HepG2 (cell line): Measurements from ENCODE around the gene CACNA1H. TPM values are rescaled to one million over a fixed set of nuclear protein-coding genes. Genes with fewer than 3 reads are reported as not detected.

Source experiments
- ATAC-seq: fragments of 200-7000 bp; cut with Tn5 transposase; 3 replicates; pipeline ENCODE4 v1.9.1; 2020; ENCODE audit warnings: mild to moderate bottlenecking, moderate library complexity
- BruUV-seq: library from RNA; stranded (reverse); fragments of 400-500 nt; replicated peaks from 2 replicates; lab custom pipeline; 2021; lab: Mats Ljungman, UMichigan
- CTCF ChIA-PET: fragments of 300-600 bp; formaldehyde crosslinking; extraction: SDS; loops from one replicate; lab custom pipeline; 2021; ENCODE audit warnings: low total read pairs, inconsistent platforms, low intra/inter-chr PET ratio; lab: Yijun Ruan, JAX
- POLR2A ChIA-PET: fragments of 350-600 bp; sonication (Branson Sonifier 250); formaldehyde crosslinking; loops from one replicate; lab custom pipeline; 2020; ENCODE audit warnings: antibody characterized with exemption, inconsistent platforms; lab: Yijun Ruan, JAX
- DNase-seq: peaks from one replicate; pipeline ENCODE4 v3.0.0-alpha.2; 2015; ENCODE audit warnings: low spot score
- FAIRE-seq: peaks from 3 replicates; lab custom pipeline; 2011; peaks lifted over from hg19 to GRCh38; lab: Jason Lieb, UNC
- H2AFZ ChIP-seq: one replicate; pipeline ENCODE4 v1.6.1; 2011; ENCODE audit warnings: low read length, inconsistent platforms
- H3K27ac ChIP-seq: fragments of 300-600 bp; 3 replicates; pipeline ENCODE4 v1.8.0; 2011; ENCODE audit warnings: mixed run types, mild to moderate bottlenecking, mixed read lengths, low read length, inconsistent platforms; ENCODE audit not compliant: insufficient read depth; ENCODE audit errors: extremely low read length
- H3K27me3 ChIP-seq, 2 experiments: fragments of 200-600 bp in 1 of 2; 2 replicates in 1 of 2; 3 replicates in 1 of 2; pipeline versions ENCODE4 v1.6.0 to v1.8.0; 2011; ENCODE audit warnings: low read length in 2 of 2, mild to moderate bottlenecking in 2 of 2, moderate library complexity in 2 of 2, inconsistent platforms in 1 of 2; ENCODE audit not compliant: insufficient read depth in 2 of 2, control insufficient read depth in 1 of 2
- H3K36me3 ChIP-seq, 2 experiments: fragments of 200-600 bp in 1 of 2; replicated peaks in 1 of 2; 2 replicates in 1 of 2; 3 replicates in 1 of 2; pipeline versions ENCODE4 v1.5.1 to v1.8.0; 2011; ENCODE audit warnings: low read length in 2 of 2, inconsistent platforms in 1 of 2; ENCODE audit not compliant: insufficient read depth in 2 of 2, control insufficient read depth in 1 of 2
- H3K4me1 ChIP-seq: 2 replicates; pipeline ENCODE4 v1.5.1; 2012; ENCODE audit warnings: low read length, inconsistent platforms; ENCODE audit not compliant: insufficient read depth
- H3K4me2 ChIP-seq: 2 replicates; pipeline ENCODE4 v1.6.0; 2011; ENCODE audit warnings: low read depth, low read length, inconsistent platforms
- H3K4me3 ChIP-seq, 3 experiments: fragments of 200-600 bp in 1 of 3; sonication (generic), shearing (Covaris generic) in 1 of 3; replicated peaks in 1 of 3; 2 replicates each; pipeline ENCODE4 v1.5.1; 2011 to 2016; ENCODE audit warnings: low read length in 3 of 3, inconsistent platforms in 2 of 3, low read depth in 2 of 3, mild to moderate bottlenecking in 2 of 3, control low read depth in 1 of 3, mixed read lengths in 1 of 3; ENCODE audit not compliant: insufficient read depth in 1 of 3
- H3K79me2 ChIP-seq: one replicate; pipeline ENCODE4 v1.6.1; 2011; ENCODE audit warnings: low read length, inconsistent platforms; ENCODE audit not compliant: insufficient read depth
- H3K9ac ChIP-seq: 2 replicates; pipeline ENCODE4 v1.6.0; 2011; ENCODE audit warnings: mild to moderate bottlenecking, low read depth, low read length, inconsistent platforms; ENCODE audit not compliant: insufficient read depth
- H3K9me3 ChIP-seq: 2 replicates; pipeline ENCODE4 v1.5.1; 2012; ENCODE audit warnings: mild to moderate bottlenecking, low read length
- H4K20me1 ChIP-seq: 2 replicates; pipeline ENCODE4 v1.6.0; 2011; ENCODE audit warnings: inconsistent platforms, mild to moderate bottlenecking, low read length, moderate library complexity; ENCODE audit not compliant: insufficient read depth
- HMG20B ChIP-seq: conservative IDR thresholded peaks from 2 replicates; pipeline ENCODE4 v1.6.1; 2016; ENCODE audit warnings: missing genetic modification reagents, missing compliant biosample characterization
- HMGA1 ChIP-seq: sonication (generic); formaldehyde crosslinking; conservative IDR thresholded peaks from 2 replicates; pipeline ENCODE4 v1.4.0; 2020; ENCODE audit warnings: missing genetic modification reagents
- KDM4B ChIP-seq: sonication (generic); formaldehyde crosslinking; IDR thresholded peaks from 2 replicates; pipeline ENCODE4 v1.4.0; 2020; ENCODE audit warnings: missing genetic modification reagents
- LCORL ChIP-seq, 2 experiments: fragments of 450-650 bp in 1 of 2; sonication (generic) in 1 of 2; formaldehyde crosslinking in 1 of 2; IDR thresholded peaks; 2 replicates each; pipeline versions ENCODE4 v1.5.0 to v1.6.1; 2017 to 2020; ENCODE audit warnings: antibody characterized with exemption in 1 of 2, missing genetic modification reagents in 1 of 2
- MAFG ChIP-seq: sonication (generic); formaldehyde crosslinking; IDR thresholded peaks from 2 replicates; pipeline ENCODE4 v1.5.1; 2020; ENCODE audit warnings: mild to moderate bottlenecking, missing genetic modification reagents
- MEF2D ChIP-seq: sonication (generic); formaldehyde crosslinking; IDR thresholded peaks from 2 replicates; pipeline ENCODE4 v1.5.1; 2020; ENCODE audit warnings: mild to moderate bottlenecking, missing genetic modification reagents
- TAF1 ChIP-seq: sonication (generic); formaldehyde crosslinking; IDR thresholded peaks from 2 replicates; pipeline ENCODE4 v1.4.0; 2020; ENCODE audit warnings: missing genetic modification reagents
- THAP8 ChIP-seq: sonication (generic); formaldehyde crosslinking; IDR thresholded peaks from 2 replicates; pipeline ENCODE4 v1.5.1; 2020; ENCODE audit warnings: missing genetic modification reagents, mild to moderate bottlenecking, borderline replicate concordance
- ZC3H4 ChIP-seq: sonication (generic); formaldehyde crosslinking; IDR thresholded peaks from 2 replicates; pipeline ENCODE4 v1.4.0; 2020; ENCODE audit warnings: missing genetic modification reagents, borderline replicate concordance
- ZFP62 ChIP-seq: sonication (generic); formaldehyde crosslinking; IDR thresholded peaks from 2 replicates; pipeline ENCODE4 v1.4.0; 2020; ENCODE audit warnings: missing genetic modification reagents
- ZNF780A ChIP-seq: sonication (generic); formaldehyde crosslinking; IDR thresholded peaks from 2 replicates; pipeline ENCODE4 v1.8.0; 2022; ENCODE audit warnings: mild to moderate bottlenecking, missing genetic modification reagents, moderate library complexity
- WGBS: methylation state at CpG from one replicate; pipeline ENCODE4 v1.1.6; 2017; ENCODE audit warnings: low lambda C conversion rate; 5-methylcytosine and 5-hydroxymethylcytosine counted together
- in situ Hi-C: cut with HindIII; loops from 2 replicates; pipeline ENCODE4 v1.10.0; 2017; ENCODE audit warnings: low pct_unique_long_range_greater_than_20kb; ENCODE audit not compliant: extremely low pct_ligation_motif_present
- intact Hi-C: fragments of 100-400 bp; cut with micrococcal nuclease; formaldehyde crosslinking; loops from one replicate; pipeline ENCODE4 v1.10.0; 2022; ENCODE audit not compliant: unreplicated experiment
- polyA plus RNA-seq, 8 experiments: library from polyadenylated mRNA; depleted of rRNA in 3 of 8; stranded (reverse) in 7 of 8; unstranded in 1 of 8; fragments of >200 nt; fragmentation: Illumina TruSeq in 4 of 8; extraction: Trizol in 4 of 8; gene quantifications; 2 replicates each; pipeline versions ENCODE4 v1.2.1 to v1.2.3, GENCODE V29; 2011 to 2016; ENCODE audit warnings: low read depth in 4 of 8, missing spikeins in 1 of 8, mixed read lengths in 1 of 8; ENCODE audit not compliant: insufficient read depth in 1 of 8
- total RNA-seq, 5 experiments: library from RNA; depleted of rRNA; stranded (reverse); fragments of >200 nt; fragmentation: Illumina TruSeq; extraction: Trizol; gene quantifications; 2 replicates each; pipeline ENCODE4 v1.2.3, GENCODE V29; 2016; ENCODE audit warnings: low read depth in 1 of 5

The CACNA1H gene
- total and polyA plus RNA-seq, 2 of the 13 experiments (the other 11 are each of a cell fraction or from before 2014, with no cell fraction given), result 0.40 to 1.8 TPM

GRCh38 chr16:1145383-1146100 is 7.4 kb upstream of the CACNA1H start:
- Histone ChIP-seq H3K27ac (no peak overlapping the region), H3K79me2 (no peaks in the 10 kb centered on the region), H3K4me3 (no peak overlapping the region), H3K27me3 (peaks cover 19 to 83% of the 10 kb centered on the region in 2 experiments; a peak in 4 of 5 replicates), H4K20me1 (peaks cover 7% of the 10 kb centered on the region; the same call in 1 of the 2 replicates), H3K4me1 (no peaks in the 10 kb centered on the region), H3K36me3 (no peaks in the 10 kb centered on the region), H3K9me3 (no peaks in the 10 kb centered on the region), H2AFZ (no peak overlapping the region)
- in situ Hi-C loops, result no loop called here
- no peak; the same call in 2 of the 3 replicates for ATAC-seq
- POLR2A ChIA-PET, result no interaction called here
- no peak for DNase-seq
- 7% methylated on average over 5 of the region's 30 CpGs for WGBS
- no peak for FAIRE-seq
- CTCF ChIA-PET, result no interaction called here
- TF ChIP-seq THAP8 (CRISPR knock-in tag) (no peak), MAFG (CRISPR knock-in tag) (no peak), LCORL (IDR thresholded peaks at IDR 0.05) (no peak), LCORL (CRISPR knock-in tag; IDR thresholded peaks at IDR 0.05) (no peak), ZNF780A (CRISPR knock-in tag) (no peak), HMG20B (CRISPR knock-in tag) (no peak), MEF2D (CRISPR knock-in tag) (no peak), ZFP62 (no peak), HMGA1 (no peak), ZC3H4 (CRISPR knock-in tag) (no peak), TAF1 (CRISPR knock-in tag) (no peak), KDM4B (no peak)
- TF ChIP-seq, all 625 proteins: peak for 0
- H3K9ac ChIP-seq, result no peak overlapping the region
- no TSS peak for BruUV-seq
- intact Hi-C loops, result no loop called here
- no peak overlapping the region for H3K4me2 ChIP-seq
